DOHH2 (cell line): ENCODE measurements around the gene EMP1.

Source experiments
- CTCF ChIP-seq: fragments of 200-600 bp; sonication (generic); IDR thresholded peaks from one replicate; pipeline ENCODE4 v1.5.1; 2014; ENCODE audit warnings: antibody characterized with exemption, mild to moderate bottlenecking, low read depth, low read length; ENCODE audit not compliant: poor library complexity, severe bottlenecking
- EZH2phosphoT487 ChIP-seq: fragments of 200-600 bp; sonication (generic); IDR thresholded peaks from 2 replicates; pipeline ENCODE4 v1.6.1; 2017; ENCODE audit warnings: borderline replicate concordance, mild to moderate bottlenecking, antibody characterized with exemption, low read length, moderate library complexity, mixed read lengths

- no peak for TF ChIP-seq EZH2phosphoT487
- TF ChIP-seq CTCF = no peak
These were observed 9.1 kb upstream of the EMP1 start for GRCh38 chr12:13187399-13187798.
